Activated CD4-positive, alpha-beta T cell treated with anti-CD3 and anti-CD28 coated beads, Interleukin-2, amount 10 ng/mL, durations not matched to agents 7 days and 5 days (primary cell): Measurements from ENCODE around the gene MED8. TPM values are rescaled to one million over a fixed set of nuclear protein-coding genes. Genes with fewer than 3 reads are reported as not detected.

Experiments
- CTCF ChIA-PET: fragments of 350-600 bp; sonication (Branson Sonifier 250); formaldehyde crosslinking; loops from one replicate; lab custom pipeline; 2021; ENCODE audit warnings: antibody characterized with exemption; lab: Charles Lee
- POLR2A ChIA-PET: fragments of 350-600 bp; sonication (Branson Sonifier 250); formaldehyde crosslinking; loops from one replicate; lab custom pipeline; 2021; ENCODE audit warnings: antibody characterized with exemption; lab: Charles Lee
- DNase-seq: peaks from one replicate; pipeline ENCODE4 v3.0.0-alpha.2; 2020
- H3K27ac Mint-ChIP-seq: one replicate; pipeline ENCODE4 v1.8.0; 2021; ENCODE audit warnings: mild to moderate bottlenecking, moderate library complexity, mixed read lengths
- H3K27me3 Mint-ChIP-seq: one replicate; pipeline ENCODE4 v1.8.0; 2021; ENCODE audit warnings: mixed read lengths
- H3K36me3 Mint-ChIP-seq: one replicate; pipeline ENCODE4 v1.8.0; 2021; ENCODE audit warnings: low read depth, mixed read lengths
- H3K4me1 Mint-ChIP-seq: one replicate; pipeline ENCODE4 v1.8.0; 2021; ENCODE audit warnings: mixed read lengths
- H3K4me3 Mint-ChIP-seq: one replicate; pipeline ENCODE4 v1.8.0; 2021; ENCODE audit warnings: mild to moderate bottlenecking, moderate library complexity, mixed read lengths
- H3K9me3 Mint-ChIP-seq: one replicate; pipeline ENCODE4 v1.8.0; 2021; ENCODE audit warnings: mixed read lengths
- total RNA-seq, 2 experiments: library from RNA; stranded (reverse); gene quantifications; one replicate each; pipeline ENCODE4 v1.2.3, GENCODE V29; 2021

Gene MED8
- total RNA-seq, 2 experiments from 2014 or later, result 30.2 to 33.3 TPM

- Mint-ChIP-seq H3K4me1 (peaks cover 64% of the 10 kb centered on the region), H3K9me3 (no peaks in the 10 kb centered on the region), H3K36me3 (peaks cover 63% of the 10 kb centered on the region), H3K27me3 (no peaks in the 10 kb centered on the region), H3K27ac (peak overlapping the region; percentile 51), H3K4me3 (peak overlapping the region; percentile 99)
- POLR2A ChIA-PET, result interaction anchor here (0.7 kb wide), 1 partner anchor 8 kb away, joined by 3 read pairs; no protein-coding TSS in a partner anchor
- no peak for DNase-seq
- CTCF ChIA-PET, result interaction anchor here (0.5 to 1.6 kb wide), 4 partner anchors 8 to 18 kb away, joined by 3 read pairs; partner anchors contain the start of gene ELOVL1
Observed at GRCh38 chr1:43360616-43361015, 29.0 kb downstream of the MED8 start.

GRCh38 chr1:43359696-43360095, 29.9 kb downstream of the MED8 start:
- no peak for DNase-seq
- Mint-ChIP-seq H3K27ac (peak overlapping the region; percentile 95), H3K4me3 (peak overlapping the region; percentile 99), H3K4me1 (peaks cover 56% of the 10 kb centered on the region), H3K36me3 (peaks cover 55% of the 10 kb centered on the region), H3K9me3 (no peaks in the 10 kb centered on the region), H3K27me3 (no peaks in the 10 kb centered on the region)
- CTCF ChIA-PET, result interaction anchor here (0.9 to 1.6 kb wide), 2 partner anchors 9 to 18 kb away, joined by 3 read pairs; partner anchors contain the start of gene ELOVL1
- POLR2A ChIA-PET, result interaction anchor here (0.7 to 1.2 kb wide), 2 partner anchors 9 to 120 kb away, joined by 3 read pairs; no protein-coding TSS in a partner anchor

GRCh38 chr1:43358746-43359693, 30.6 kb downstream of the MED8 start, which contains the start of gene CDC20:
TSS of gene CDC20 (plus strand) at chr1:43358981. CDS start at chr1:43359216, 235 bp downstream.
- Mint-ChIP-seq H3K9me3 (no peaks in the 10 kb centered on the region), H3K36me3 (peaks cover 49% of the 10 kb centered on the region), H3K4me1 (peaks cover 56% of the 10 kb centered on the region), H3K27ac (peak within 1 kb of the TSS; percentile 95), H3K4me3 (peak within 1 kb of the TSS; percentile 99), H3K27me3 (no peaks in the 10 kb centered on the region)
- ChIA-PET POLR2A (interaction anchor here (0.6 to 1.2 kb wide), 3 partner anchors 9 to 515 kb away, joined by 3 to 5 read pairs (median 3); partner anchors contain the start of gene ELOVL1), CTCF (interaction anchor here (0.8 to 1.6 kb wide), 4 partner anchors 8 to 23 kb away, joined by 3 to 5 read pairs (median 3); partner anchors contain the start of gene ELOVL1)
- DNase-seq, result peak; percentile 100

GRCh38 chr1:43358121-43358745, 31.4 kb downstream of the MED8 start:
- H3K36me3 Mint-ChIP-seq, result peaks cover 45% of the 10 kb centered on the region
- H3K4me3 Mint-ChIP-seq, result peak overlapping the region; percentile 99
- H3K27ac Mint-ChIP-seq, result peak overlapping the region; percentile 95
- H3K27me3 Mint-ChIP-seq, result no peaks in the 10 kb centered on the region
- CTCF ChIA-PET, result interaction anchor here (0.5 to 1.5 kb wide), 4 partner anchors 9 to 38 kb away, joined by 3 to 5 read pairs (median 4); partner anchors contain the start of gene ELOVL1
- H3K9me3 Mint-ChIP-seq, result no peaks in the 10 kb centered on the region
- POLR2A ChIA-PET, result interaction anchor here (0.6 to 1.2 kb wide), 3 partner anchors 10 to 514 kb away, joined by 3 to 5 read pairs (median 3); partner anchors contain the start of gene ELOVL1
- peak; percentile 26 for DNase-seq
- H3K4me1 Mint-ChIP-seq, result peaks cover 51% of the 10 kb centered on the region

- no peak for DNase-seq
- no peak overlapping the region for H3K27ac Mint-ChIP-seq
- H3K9me3 Mint-ChIP-seq, result no peaks in the 10 kb centered on the region
- no peaks in the 10 kb centered on the region for H3K27me3 Mint-ChIP-seq
- CTCF ChIA-PET, result interaction anchor here (0.7 to 1.5 kb wide), 2 partner anchors 17 to 116 kb away, joined by 3 to 9 read pairs; no protein-coding TSS in a partner anchor
- H3K4me3 Mint-ChIP-seq, result peak overlapping the region; percentile 99
- POLR2A ChIA-PET, result no interaction called here
- peaks cover 52% of the 10 kb centered on the region for H3K4me1 Mint-ChIP-seq
- H3K36me3 Mint-ChIP-seq, result peaks cover 36% of the 10 kb centered on the region
Observed at GRCh38 chr1:43357251-43357650, 32.3 kb downstream of the MED8 start.

- Mint-ChIP-seq H3K4me3 (no peak overlapping the region), H3K4me1 (peaks cover 31% of the 10 kb centered on the region), H3K36me3 (peaks cover 14% of the 10 kb centered on the region), H3K27me3 (no peaks in the 10 kb centered on the region), H3K9me3 (no peaks in the 10 kb centered on the region), H3K27ac (no peak overlapping the region)
- DNase-seq, result no peak
- CTCF ChIA-PET, result interaction anchor here (0.6 to 1.9 kb wide), 2 partner anchors 13 to 83 kb away, joined by 4 to 5 read pairs; partner anchors contain the start of gene ELOVL1
- POLR2A ChIA-PET, result no interaction called here
Observed at GRCh38 chr1:43354936-43355335, 34.7 kb downstream of the MED8 start.

- H3K9me3 Mint-ChIP-seq, result no peaks in the 10 kb centered on the region
- H3K4me3 Mint-ChIP-seq, result no peak overlapping the region
- no peak for DNase-seq
- peaks cover 10% of the 10 kb centered on the region for H3K36me3 Mint-ChIP-seq
- ChIA-PET CTCF (interaction anchor here (0.6 to 1.9 kb wide), 4 partner anchors 14 to 135 kb away, joined by 3 to 5 read pairs (median 4); partner anchors contain the start of genes ELOVL1, MED8 and SZT2), POLR2A (no interaction called here)
- H3K27me3 Mint-ChIP-seq, result no peaks in the 10 kb centered on the region
- H3K4me1 Mint-ChIP-seq, result peaks cover 31% of the 10 kb centered on the region
- no peak overlapping the region for H3K27ac Mint-ChIP-seq
Observed at GRCh38 chr1:43354471-43354870, 35.1 kb downstream of the MED8 start.

GRCh38 chr1:43352881-43353280, 36.7 kb downstream of the MED8 start:
- no peak overlapping the region for H3K4me3 Mint-ChIP-seq
- POLR2A ChIA-PET, result no interaction called here

GRCh38 chr1:43352351-43352705, 37.3 kb downstream of the MED8 start:
- H3K27ac Mint-ChIP-seq, result peak overlapping the region; percentile 11
- ChIA-PET POLR2A (no interaction called here), CTCF (no interaction called here)
- DNase-seq, result no peak
- H3K27me3 Mint-ChIP-seq, result no peaks in the 10 kb centered on the region
- H3K4me1 Mint-ChIP-seq, result peaks cover 23% of the 10 kb centered on the region
- H3K4me3 Mint-ChIP-seq, result no peak overlapping the region
- H3K9me3 Mint-ChIP-seq, result no peaks in the 10 kb centered on the region
- peaks cover 2% of the 10 kb centered on the region for H3K36me3 Mint-ChIP-seq

More at GRCh38 chr1:43352881-43353280, 36.7 kb downstream of the MED8 start:
- H3K36me3 Mint-ChIP-seq, result peaks cover 4% of the 10 kb centered on the region
- no peak overlapping the region for H3K27ac Mint-ChIP-seq
- no peaks in the 10 kb centered on the region for H3K9me3 Mint-ChIP-seq
- CTCF ChIA-PET, result interaction anchor here (0.6 kb wide), 1 partner anchor 505 kb away, joined by 4 read pairs; no protein-coding TSS in a partner anchor
- no peak for DNase-seq
- H3K27me3 Mint-ChIP-seq, result no peaks in the 10 kb centered on the region
- H3K4me1 Mint-ChIP-seq, result peaks cover 28% of the 10 kb centered on the region

- ChIA-PET CTCF (interaction anchor here (1.2 kb wide), 1 partner anchor 16 kb away, joined by 3 read pairs; the partner anchor contains the start of gene ELOVL1), POLR2A (no interaction called here)
- Mint-ChIP-seq H3K27me3 (no peaks in the 10 kb centered on the region), H3K4me1 (peaks cover 17% of the 10 kb centered on the region), H3K9me3 (no peaks in the 10 kb centered on the region), H3K36me3 (no peaks in the 10 kb centered on the region), H3K4me3 (no peak overlapping the region), H3K27ac (no peak overlapping the region)
- DNase-seq, result no peak
Observed at GRCh38 chr1:43351421-43352350, 37.9 kb downstream of the MED8 start.

- DNase-seq, result no peak
- Mint-ChIP-seq H3K4me1 (peaks cover 17% of the 10 kb centered on the region), H3K27ac (no peak overlapping the region), H3K27me3 (no peaks in the 10 kb centered on the region), H3K9me3 (no peaks in the 10 kb centered on the region), H3K36me3 (no peaks in the 10 kb centered on the region), H3K4me3 (no peak overlapping the region)
- ChIA-PET POLR2A (no interaction called here), CTCF (interaction anchor here (1.2 kb wide), 1 partner anchor 16 kb away, joined by 3 read pairs; the partner anchor contains the start of gene ELOVL1)
Observed at GRCh38 chr1:43350976-43351375, 38.6 kb downstream of the MED8 start.
